OCI-LY1 (cell line): ENCODE data around the gene SHISA3.

Source experiments
- EZH2 ChIP-seq: fragments of 200-600 bp; sonication (generic), shearing (Covaris generic); IDR thresholded peaks from 2 replicates; pipeline ENCODE4 v1.8.0; 2017; ENCODE audit warnings: borderline replicate concordance, mixed run types, mild to moderate bottlenecking, antibody characterized with exemption, low read length, moderate library complexity, mixed read lengths
- TF ChIP-seq, protein P1 (sequence below): fragments of 200-600 bp; sonication (generic), shearing (Covaris generic); IDR thresholded peaks from 2 replicates; pipeline ENCODE4 v1.5.1; 2017; ENCODE audit warnings: mild to moderate bottlenecking, antibody characterized with exemption, low read length, moderate library complexity, mixed read lengths

DNA sequence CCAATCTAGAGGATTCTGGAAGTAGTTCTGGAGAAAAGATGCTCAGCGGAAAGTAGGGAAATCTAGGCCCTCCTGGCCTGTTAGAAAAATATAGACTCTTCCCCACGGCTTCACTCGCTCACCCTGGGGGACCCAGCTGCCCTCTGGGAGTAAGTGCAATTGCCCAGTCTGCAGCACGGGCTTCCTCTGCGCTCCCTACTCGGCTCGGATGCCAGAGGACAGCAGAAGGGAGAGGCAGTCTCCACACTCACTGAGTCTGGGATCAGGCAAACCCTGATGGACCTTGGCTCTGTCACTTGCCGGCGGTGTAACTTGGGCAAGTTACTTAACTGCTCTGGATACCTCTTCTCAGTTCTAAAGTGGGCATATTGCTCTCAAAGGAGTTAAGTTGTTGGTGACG lies 2.1 kb downstream of the SHISA3 start:
- no peak for TF ChIP-seq EZH2
- TF ChIP-seq, protein P1, sequence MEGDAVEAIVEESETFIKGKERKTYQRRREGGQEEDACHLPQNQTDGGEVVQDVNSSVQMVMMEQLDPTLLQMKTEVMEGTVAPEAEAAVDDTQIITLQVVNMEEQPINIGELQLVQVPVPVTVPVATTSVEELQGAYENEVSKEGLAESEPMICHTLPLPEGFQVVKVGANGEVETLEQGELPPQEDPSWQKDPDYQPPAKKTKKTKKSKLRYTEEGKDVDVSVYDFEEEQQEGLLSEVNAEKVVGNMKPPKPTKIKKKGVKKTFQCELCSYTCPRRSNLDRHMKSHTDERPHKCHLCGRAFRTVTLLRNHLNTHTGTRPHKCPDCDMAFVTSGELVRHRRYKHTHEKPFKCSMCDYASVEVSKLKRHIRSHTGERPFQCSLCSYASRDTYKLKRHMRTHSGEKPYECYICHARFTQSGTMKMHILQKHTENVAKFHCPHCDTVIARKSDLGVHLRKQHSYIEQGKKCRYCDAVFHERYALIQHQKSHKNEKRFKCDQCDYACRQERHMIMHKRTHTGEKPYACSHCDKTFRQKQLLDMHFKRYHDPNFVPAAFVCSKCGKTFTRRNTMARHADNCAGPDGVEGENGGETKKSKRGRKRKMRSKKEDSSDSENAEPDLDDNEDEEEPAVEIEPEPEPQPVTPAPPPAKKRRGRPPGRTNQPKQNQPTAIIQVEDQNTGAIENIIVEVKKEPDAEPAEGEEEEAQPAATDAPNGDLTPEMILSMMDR, result no peak
